HL-60 (cell line): ENCODE data around the gene UBAP2.

ENCODE experiments used
- CTCF ChIP-seq: IDR thresholded peaks from one replicate; pipeline ENCODE4 v1.5.1; 2011; ENCODE audit warnings: low read length, control low read depth, inconsistent platforms; ENCODE audit not compliant: insufficient read depth
- POLR2AphosphoS5 ChIP-seq: IDR thresholded peaks from 2 replicates; pipeline ENCODE4 v1.6.1; 2012; ENCODE audit warnings: low read depth
- REST ChIP-seq: IDR thresholded peaks from 2 replicates; pipeline ENCODE4 v1.6.1; 2012; ENCODE audit warnings: low read depth; ENCODE audit not compliant: insufficient replicate concordance

GRCh38 chr9:34059954-34060353 lies 11.3 kb upstream of the UBAP2 start:
- no peak for TF ChIP-seq POLR2AphosphoS5
- TF ChIP-seq CTCF, result no peak
- no peak for TF ChIP-seq REST
